HepG2 (cell line): Measurements from ENCODE around the gene TM6SF1. TPM values are rescaled to one million over a fixed set of nuclear protein-coding genes. Genes with fewer than 3 reads are reported as not detected.

Source experiments
- ATAC-seq: fragments of 200-7000 bp; cut with Tn5 transposase; 3 replicates; pipeline ENCODE4 v1.9.1; 2020; ENCODE audit warnings: mild to moderate bottlenecking, moderate library complexity
- BruUV-seq: library from RNA; stranded (reverse); fragments of 400-500 nt; replicated peaks from 2 replicates; lab custom pipeline; 2021; lab: Mats Ljungman, UMichigan
- CTCF ChIA-PET: fragments of 300-600 bp; formaldehyde crosslinking; extraction: SDS; loops from one replicate; lab custom pipeline; 2021; ENCODE audit warnings: low total read pairs, inconsistent platforms, low intra/inter-chr PET ratio; lab: Yijun Ruan, JAX
- POLR2A ChIA-PET: fragments of 350-600 bp; sonication (Branson Sonifier 250); formaldehyde crosslinking; loops from one replicate; lab custom pipeline; 2020; ENCODE audit warnings: antibody characterized with exemption, inconsistent platforms; lab: Yijun Ruan, JAX
- DNase-seq: peaks from one replicate; pipeline ENCODE4 v3.0.0-alpha.2; 2015; ENCODE audit warnings: low spot score
- FAIRE-seq: peaks from 3 replicates; lab custom pipeline; 2011; peaks lifted over from hg19 to GRCh38; lab: Jason Lieb, UNC
- H2AFZ ChIP-seq: one replicate; pipeline ENCODE4 v1.6.1; 2011; ENCODE audit warnings: low read length, inconsistent platforms
- H3K27ac ChIP-seq: fragments of 300-600 bp; 3 replicates; pipeline ENCODE4 v1.8.0; 2011; ENCODE audit warnings: mixed run types, mild to moderate bottlenecking, mixed read lengths, low read length, inconsistent platforms; ENCODE audit not compliant: insufficient read depth; ENCODE audit errors: extremely low read length
- H3K27me3 ChIP-seq, 2 experiments: fragments of 200-600 bp in 1 of 2; 2 replicates in 1 of 2; 3 replicates in 1 of 2; pipeline versions ENCODE4 v1.6.0 to v1.8.0; 2011; ENCODE audit warnings: low read length in 2 of 2, mild to moderate bottlenecking in 2 of 2, moderate library complexity in 2 of 2, inconsistent platforms in 1 of 2; ENCODE audit not compliant: insufficient read depth in 2 of 2, control insufficient read depth in 1 of 2
- H3K36me3 ChIP-seq, 2 experiments: fragments of 200-600 bp in 1 of 2; replicated peaks in 1 of 2; 2 replicates in 1 of 2; 3 replicates in 1 of 2; pipeline versions ENCODE4 v1.5.1 to v1.8.0; 2011; ENCODE audit warnings: low read length in 2 of 2, inconsistent platforms in 1 of 2; ENCODE audit not compliant: insufficient read depth in 2 of 2, control insufficient read depth in 1 of 2
- H3K4me1 ChIP-seq: 2 replicates; pipeline ENCODE4 v1.5.1; 2012; ENCODE audit warnings: low read length, inconsistent platforms; ENCODE audit not compliant: insufficient read depth
- H3K4me2 ChIP-seq: 2 replicates; pipeline ENCODE4 v1.6.0; 2011; ENCODE audit warnings: low read depth, low read length, inconsistent platforms
- H3K4me3 ChIP-seq, 3 experiments: fragments of 200-600 bp in 1 of 3; sonication (generic), shearing (Covaris generic) in 1 of 3; replicated peaks in 1 of 3; 2 replicates each; pipeline ENCODE4 v1.5.1; 2011 to 2016; ENCODE audit warnings: low read length in 3 of 3, inconsistent platforms in 2 of 3, low read depth in 2 of 3, mild to moderate bottlenecking in 2 of 3, control low read depth in 1 of 3, mixed read lengths in 1 of 3; ENCODE audit not compliant: insufficient read depth in 1 of 3
- H3K79me2 ChIP-seq: one replicate; pipeline ENCODE4 v1.6.1; 2011; ENCODE audit warnings: low read length, inconsistent platforms; ENCODE audit not compliant: insufficient read depth
- H3K9ac ChIP-seq: 2 replicates; pipeline ENCODE4 v1.6.0; 2011; ENCODE audit warnings: mild to moderate bottlenecking, low read depth, low read length, inconsistent platforms; ENCODE audit not compliant: insufficient read depth
- H3K9me3 ChIP-seq: 2 replicates; pipeline ENCODE4 v1.5.1; 2012; ENCODE audit warnings: mild to moderate bottlenecking, low read length
- H4K20me1 ChIP-seq: 2 replicates; pipeline ENCODE4 v1.6.0; 2011; ENCODE audit warnings: inconsistent platforms, mild to moderate bottlenecking, low read length, moderate library complexity; ENCODE audit not compliant: insufficient read depth
- ATF4 ChIP-seq, 2 experiments: fragments of 450-650 bp in 1 of 2; sonication (generic) in 1 of 2; formaldehyde crosslinking; IDR thresholded peaks; 2 replicates each; pipeline versions ENCODE4 v1.5.0 to v1.8.0; 2020 to 2022; ENCODE audit warnings: mild to moderate bottlenecking in 1 of 2, missing genetic modification reagents in 1 of 2
- CENPX ChIP-seq: sonication (generic); formaldehyde crosslinking; IDR thresholded peaks from 2 replicates; pipeline ENCODE4 v1.9.0; 2021; ENCODE audit warnings: mild to moderate bottlenecking, missing genetic modification reagents, moderate library complexity
- DDIT3 ChIP-seq: sonication (generic); formaldehyde crosslinking; IDR thresholded peaks from 2 replicates; pipeline ENCODE4 v1.4.0; 2020; ENCODE audit warnings: mild to moderate bottlenecking, missing genetic modification reagents
- JARID2 ChIP-seq: sonication (generic); formaldehyde crosslinking; IDR thresholded peaks from 2 replicates; pipeline ENCODE4 v1.8.1; 2023; ENCODE audit warnings: missing genetic modification reagents, inconsistent platforms; ENCODE audit not compliant: insufficient replicate concordance
- JDP2 ChIP-seq: sonication (generic); formaldehyde crosslinking; IDR thresholded peaks from 2 replicates; pipeline ENCODE4 v1.8.1; 2022; ENCODE audit warnings: missing genetic modification reagents, borderline replicate concordance
- KDM2A ChIP-seq: sonication (generic); formaldehyde crosslinking; IDR thresholded peaks from 2 replicates; pipeline ENCODE4 v1.4.0; 2020; ENCODE audit warnings: low read depth, missing genetic modification reagents, borderline replicate concordance
- RFXAP ChIP-seq: sonication (generic); formaldehyde crosslinking; IDR thresholded peaks from 2 replicates; pipeline ENCODE4 v1.4.0; 2020; ENCODE audit warnings: missing genetic modification reagents, borderline replicate concordance
- TEF ChIP-seq: sonication (generic); formaldehyde crosslinking; IDR thresholded peaks from 2 replicates; pipeline ENCODE4 v1.5.0; 2020; ENCODE audit warnings: missing genetic modification reagents
- TIGD3 ChIP-seq: sonication (generic); formaldehyde crosslinking; IDR thresholded peaks from 2 replicates; pipeline ENCODE4 v1.5.1; 2020; ENCODE audit warnings: mild to moderate bottlenecking, missing genetic modification reagents, borderline replicate concordance
- ZFP82 ChIP-seq: sonication (generic); formaldehyde crosslinking; IDR thresholded peaks from 2 replicates; pipeline ENCODE4 v1.5.1; 2020; ENCODE audit warnings: mild to moderate bottlenecking, missing genetic modification reagents, borderline replicate concordance
- ZNF510 ChIP-seq: sonication (generic); formaldehyde crosslinking; IDR thresholded peaks from 2 replicates; pipeline ENCODE4 v1.4.0; 2020; ENCODE audit warnings: low read depth, mild to moderate bottlenecking, missing genetic modification reagents
- WGBS: methylation state at CpG from one replicate; pipeline ENCODE4 v1.1.6; 2017; ENCODE audit warnings: low lambda C conversion rate; 5-methylcytosine and 5-hydroxymethylcytosine counted together
- in situ Hi-C: cut with HindIII; loops from 2 replicates; pipeline ENCODE4 v1.10.0; 2017; ENCODE audit warnings: low pct_unique_long_range_greater_than_20kb; ENCODE audit not compliant: extremely low pct_ligation_motif_present
- intact Hi-C: fragments of 100-400 bp; cut with micrococcal nuclease; formaldehyde crosslinking; loops from one replicate; pipeline ENCODE4 v1.10.0; 2022; ENCODE audit not compliant: unreplicated experiment
- polyA plus RNA-seq, 8 experiments: library from polyadenylated mRNA; depleted of rRNA in 3 of 8; stranded (reverse) in 7 of 8; unstranded in 1 of 8; fragments of >200 nt; fragmentation: Illumina TruSeq in 4 of 8; extraction: Trizol in 4 of 8; gene quantifications; 2 replicates each; pipeline versions ENCODE4 v1.2.1 to v1.2.3, GENCODE V29; 2011 to 2016; ENCODE audit warnings: low read depth in 4 of 8, missing spikeins in 1 of 8, mixed read lengths in 1 of 8; ENCODE audit not compliant: insufficient read depth in 1 of 8
- total RNA-seq, 5 experiments: library from RNA; depleted of rRNA; stranded (reverse); fragments of >200 nt; fragmentation: Illumina TruSeq; extraction: Trizol; gene quantifications; 2 replicates each; pipeline ENCODE4 v1.2.3, GENCODE V29; 2016; ENCODE audit warnings: low read depth in 1 of 5

The TM6SF1 gene
- total and polyA plus RNA-seq, 2 of the 13 experiments (the other 11 are each of a cell fraction or from before 2014, with no cell fraction given), result not detected

- Histone ChIP-seq H3K9ac (no peak overlapping the region), H3K27ac (no peak overlapping the region), H4K20me1 (peaks cover 18% of the 10 kb centered on the region), H3K9me3 (no peaks in the 10 kb centered on the region), H3K4me2 (no peak overlapping the region), H3K36me3 (peaks cover 8 to 42% of the 10 kb centered on the region in 2 experiments), H3K4me1 (peaks cover 21% of the 10 kb centered on the region), H3K4me3 (no peak overlapping the region), H3K79me2 (peaks cover 56% of the 10 kb centered on the region), H2AFZ (no peak overlapping the region), H3K27me3 (no peaks in the 10 kb centered on the region; a peak in 1 of 5 replicates)
- FAIRE-seq (no peak), DNase-seq (no peak), ATAC-seq (no peak)
- intact Hi-C loops (no loop called here), in situ Hi-C loops (no loop called here)
- CTCF ChIA-PET, result no interaction called here
- TF ChIP-seq TIGD3 (CRISPR knock-in tag), result no peak
- TF ChIP-seq KDM2A (CRISPR knock-in tag), result no peak
- TF ChIP-seq TEF (CRISPR knock-in tag), result no peak
- no peak for TF ChIP-seq ZFP82 (CRISPR knock-in tag)
- TF ChIP-seq JARID2, result no peak
- no peak for TF ChIP-seq ATF4 (CRISPR knock-in tag; IDR thresholded peaks at IDR 0.05)
- TF ChIP-seq DDIT3 (CRISPR knock-in tag), result no peak
- no peak for TF ChIP-seq ZNF510 (CRISPR knock-in tag)
- TF ChIP-seq RFXAP (CRISPR knock-in tag), result no peak
- no peak for TF ChIP-seq CENPX
- TF ChIP-seq JDP2, result no peak
- BruUV-seq, result no TSS peak
- POLR2A ChIA-PET, result interaction anchor here (1.6 kb wide), 1 partner anchor 10 kb away, joined by 4 read pairs; no protein-coding TSS in a partner anchor
- 99% methylated on average over 7 of the region's 7 CpGs for WGBS
These were observed 49.6 kb upstream of the TM6SF1 start for GRCh38 chr15:83057696-83058376.
